Measurements from ENCODE around the gene DEFB110. TPM values are rescaled to one million over a fixed set of nuclear protein-coding genes. Genes with fewer than 3 reads are reported as not detected.

DEFB110 gene
- total RNA-seq, 1 donor from 2014 or later, result not detected

DNA sequence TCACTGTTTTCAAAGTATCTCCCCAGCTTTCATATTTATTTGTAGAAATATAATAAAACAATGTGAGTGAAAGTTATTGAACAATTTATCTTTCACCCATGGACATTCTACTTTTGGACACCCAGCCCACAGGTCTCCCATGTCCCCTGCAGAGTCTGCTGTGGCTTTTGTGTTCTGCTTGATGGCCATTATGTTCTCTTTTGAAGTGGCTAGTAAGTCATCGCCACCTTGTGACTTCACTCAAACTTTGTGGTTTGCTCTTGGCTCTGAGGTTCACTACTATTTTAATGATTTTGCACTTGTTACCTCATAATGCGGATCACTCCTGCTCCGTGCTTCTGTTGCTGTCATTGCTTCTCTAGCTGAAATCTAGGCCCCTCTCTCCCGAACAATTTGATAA lies 42.2 kb downstream of the DEFB110 start:
- intact Hi-C loops (cut with DNase I), result no loop called here
- H3K27ac ChIP-seq, result no peak overlapping the region
- no peaks in the 10 kb centered on the region for H3K36me3 ChIP-seq
- no peaks in the 10 kb centered on the region for H3K27me3 ChIP-seq (ENCODE audit: low read depth)
- H3K4me1 ChIP-seq, result no peaks in the 10 kb centered on the region
- TF ChIP-seq, protein P1, sequence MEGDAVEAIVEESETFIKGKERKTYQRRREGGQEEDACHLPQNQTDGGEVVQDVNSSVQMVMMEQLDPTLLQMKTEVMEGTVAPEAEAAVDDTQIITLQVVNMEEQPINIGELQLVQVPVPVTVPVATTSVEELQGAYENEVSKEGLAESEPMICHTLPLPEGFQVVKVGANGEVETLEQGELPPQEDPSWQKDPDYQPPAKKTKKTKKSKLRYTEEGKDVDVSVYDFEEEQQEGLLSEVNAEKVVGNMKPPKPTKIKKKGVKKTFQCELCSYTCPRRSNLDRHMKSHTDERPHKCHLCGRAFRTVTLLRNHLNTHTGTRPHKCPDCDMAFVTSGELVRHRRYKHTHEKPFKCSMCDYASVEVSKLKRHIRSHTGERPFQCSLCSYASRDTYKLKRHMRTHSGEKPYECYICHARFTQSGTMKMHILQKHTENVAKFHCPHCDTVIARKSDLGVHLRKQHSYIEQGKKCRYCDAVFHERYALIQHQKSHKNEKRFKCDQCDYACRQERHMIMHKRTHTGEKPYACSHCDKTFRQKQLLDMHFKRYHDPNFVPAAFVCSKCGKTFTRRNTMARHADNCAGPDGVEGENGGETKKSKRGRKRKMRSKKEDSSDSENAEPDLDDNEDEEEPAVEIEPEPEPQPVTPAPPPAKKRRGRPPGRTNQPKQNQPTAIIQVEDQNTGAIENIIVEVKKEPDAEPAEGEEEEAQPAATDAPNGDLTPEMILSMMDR (IDR thresholded peaks at IDR 0.05), result no peak
- H3K9me3 ChIP-seq, result no peaks in the 10 kb centered on the region
- ATAC-seq (no peak), DNase-seq (no peak)
- H3K4me3 ChIP-seq, result no peak overlapping the region

DNA sequence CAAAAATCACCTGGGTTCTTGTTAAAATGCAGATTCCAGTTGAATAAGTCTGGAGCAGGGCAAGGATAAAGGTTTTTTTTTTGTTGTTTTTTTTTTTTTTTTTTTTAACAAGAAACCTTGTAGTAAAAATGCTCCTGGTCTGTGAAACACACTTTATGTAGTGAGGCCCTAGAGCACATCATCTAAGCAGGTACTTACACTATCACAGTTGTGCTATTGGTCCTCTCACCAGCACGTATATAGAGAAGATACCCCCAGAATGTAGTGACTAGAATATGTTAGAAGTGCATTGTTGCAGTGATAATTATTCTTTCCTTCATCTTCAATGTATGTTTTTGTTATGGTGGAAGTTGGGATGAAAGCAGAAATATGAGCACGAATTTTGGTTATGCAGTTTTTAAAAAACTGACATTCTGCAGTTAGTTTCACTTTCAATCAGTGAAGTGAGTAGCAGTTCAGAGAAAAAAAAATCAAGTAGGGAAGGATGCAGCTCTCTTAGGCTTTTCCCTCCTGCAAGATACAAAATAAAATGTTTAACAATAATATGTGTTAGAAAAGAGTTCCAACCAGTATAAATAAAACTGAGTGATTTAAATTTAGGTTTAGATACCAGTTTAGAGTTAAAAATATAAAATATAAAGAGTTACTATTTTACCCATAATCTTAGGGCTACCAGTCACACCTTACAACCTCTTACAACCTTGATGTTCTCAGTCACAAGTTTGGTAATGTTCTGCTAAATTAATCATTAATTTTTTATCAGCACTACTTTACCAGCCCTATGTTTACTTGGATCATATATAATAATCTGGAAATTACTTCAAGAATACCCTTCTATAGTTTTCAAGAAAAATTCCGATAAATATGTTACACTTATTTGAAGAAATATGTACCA lies 43.2 kb downstream of the DEFB110 start:
- no peak for ATAC-seq
- TF ChIP-seq, protein P1 (IDR thresholded peaks at IDR 0.05), result no peak
- H3K4me1 ChIP-seq, result no peaks in the 10 kb centered on the region

GRCh38 chr6:49969605-49970004 lies 52.2 kb downstream of the DEFB110 start, which contains the start of gene DEFB113:
Gene DEFB113, minus strand, starts transcription at chr6:49969625. Its CDS starts 0 bp downstream, at chr6:49969625.
- Histone ChIP-seq H3K27ac (no peak within 1 kb of the TSS), H3K9me3 (no peaks in the 10 kb centered on the region), H3K4me3 (no peak within 1 kb of the TSS), H3K36me3 (no peaks in the 10 kb centered on the region), H3K27me3 (ENCODE audit: low read depth) (no peaks in the 10 kb centered on the region), H3K4me1 (no peaks in the 10 kb centered on the region)
- TF ChIP-seq, protein P1 (IDR thresholded peaks at IDR 0.05), result no peak
- DNase-seq (no peak), ATAC-seq (no peak)
- intact Hi-C loops (cut with DNase I), result no loop called here

More for the DNA sequence above, 43.2 kb downstream of the DEFB110 start:
- intact Hi-C loops (cut with DNase I), result no loop called here
- Histone ChIP-seq H3K9me3 (no peaks in the 10 kb centered on the region), H3K4me3 (no peak overlapping the region), H3K27me3 (ENCODE audit: low read depth) (no peaks in the 10 kb centered on the region), H3K36me3 (no peaks in the 10 kb centered on the region), H3K27ac (no peak overlapping the region)
- DNase-seq, result no peak

Other genes with a start within 250 kb of the DEFB110 start
- not detected for gene PGK2, start 234.7 kb downstream of the DEFB110 start, total RNA-seq
- not detected for gene CRISP1, start 155.5 kb downstream of the DEFB110 start, total RNA-seq
- not detected for gene DEFB114, start 57.8 kb downstream of the DEFB110 start, total RNA-seq
- gene DEFB113, start 52.4 kb downstream of the DEFB110 start, total RNA-seq, result not detected
- not detected for gene DEFB112, start 27.9 kb upstream of the DEFB110 start, total RNA-seq

Data from lower lobe of right lung (tissue), 2 donors.